ENCODE results near the gene LAMC2.
A peak's percentile ranks its signal among the peaks of the same experiment; 100 is the strongest.

Gene LAMC2

GRCh38 chr1:183234660-183235476 is 48.8 kb downstream of the LAMC2 start:
- Histone ChIP-seq H3K27me3 (ENCODE audit: insufficient read depth, poor library complexity, severe bottlenecking) (no peaks in the 10 kb centered on the region), H3K27ac (ENCODE audit: poor library complexity, severe bottlenecking) (peak overlapping the region; percentile 72), H3K4me1 (ENCODE audit: insufficient read depth, poor library complexity, severe bottlenecking) (peaks cover 46% of the 10 kb centered on the region), H3K4me3 (ENCODE audit: severe bottlenecking) (no peak overlapping the region), H3K9me3 (ENCODE audit: severe bottlenecking) (no peaks in the 10 kb centered on the region), H3K36me3 (ENCODE audit: low read depth) (peaks cover 91% of the 10 kb centered on the region)
- peak; percentile 85 for ATAC-seq (ENCODE audit: low read depth)
- TF ChIP-seq, protein P1, sequence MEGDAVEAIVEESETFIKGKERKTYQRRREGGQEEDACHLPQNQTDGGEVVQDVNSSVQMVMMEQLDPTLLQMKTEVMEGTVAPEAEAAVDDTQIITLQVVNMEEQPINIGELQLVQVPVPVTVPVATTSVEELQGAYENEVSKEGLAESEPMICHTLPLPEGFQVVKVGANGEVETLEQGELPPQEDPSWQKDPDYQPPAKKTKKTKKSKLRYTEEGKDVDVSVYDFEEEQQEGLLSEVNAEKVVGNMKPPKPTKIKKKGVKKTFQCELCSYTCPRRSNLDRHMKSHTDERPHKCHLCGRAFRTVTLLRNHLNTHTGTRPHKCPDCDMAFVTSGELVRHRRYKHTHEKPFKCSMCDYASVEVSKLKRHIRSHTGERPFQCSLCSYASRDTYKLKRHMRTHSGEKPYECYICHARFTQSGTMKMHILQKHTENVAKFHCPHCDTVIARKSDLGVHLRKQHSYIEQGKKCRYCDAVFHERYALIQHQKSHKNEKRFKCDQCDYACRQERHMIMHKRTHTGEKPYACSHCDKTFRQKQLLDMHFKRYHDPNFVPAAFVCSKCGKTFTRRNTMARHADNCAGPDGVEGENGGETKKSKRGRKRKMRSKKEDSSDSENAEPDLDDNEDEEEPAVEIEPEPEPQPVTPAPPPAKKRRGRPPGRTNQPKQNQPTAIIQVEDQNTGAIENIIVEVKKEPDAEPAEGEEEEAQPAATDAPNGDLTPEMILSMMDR (IDR thresholded peaks at IDR 0.05; ENCODE audit: poor library complexity, severe bottlenecking) = peak; percentile 42
- DNase-seq (ENCODE audit: low spot score) = peak; percentile 86

- H3K4me1 ChIP-seq (ENCODE audit: insufficient read depth, poor library complexity, severe bottlenecking) = peaks cover 40% of the 10 kb centered on the region
- no peak overlapping the region for H3K4me3 ChIP-seq (ENCODE audit: severe bottlenecking)
- H3K36me3 ChIP-seq (ENCODE audit: low read depth) = peaks cover 91% of the 10 kb centered on the region
- H3K27me3 ChIP-seq (ENCODE audit: insufficient read depth, poor library complexity, severe bottlenecking) = no peaks in the 10 kb centered on the region
- TF ChIP-seq, protein P1 (IDR thresholded peaks at IDR 0.05; ENCODE audit: poor library complexity, severe bottlenecking) = no peak
- no peaks in the 10 kb centered on the region for H3K9me3 ChIP-seq (ENCODE audit: severe bottlenecking)
- H3K27ac ChIP-seq (ENCODE audit: poor library complexity, severe bottlenecking) = peak overlapping the region; percentile 72
- ATAC-seq (ENCODE audit: low read depth) = no peak
- no peak for DNase-seq (ENCODE audit: low spot score)
These were observed 49.4 kb downstream of the LAMC2 start for GRCh38 chr1:183235503-183235902.

DNA sequence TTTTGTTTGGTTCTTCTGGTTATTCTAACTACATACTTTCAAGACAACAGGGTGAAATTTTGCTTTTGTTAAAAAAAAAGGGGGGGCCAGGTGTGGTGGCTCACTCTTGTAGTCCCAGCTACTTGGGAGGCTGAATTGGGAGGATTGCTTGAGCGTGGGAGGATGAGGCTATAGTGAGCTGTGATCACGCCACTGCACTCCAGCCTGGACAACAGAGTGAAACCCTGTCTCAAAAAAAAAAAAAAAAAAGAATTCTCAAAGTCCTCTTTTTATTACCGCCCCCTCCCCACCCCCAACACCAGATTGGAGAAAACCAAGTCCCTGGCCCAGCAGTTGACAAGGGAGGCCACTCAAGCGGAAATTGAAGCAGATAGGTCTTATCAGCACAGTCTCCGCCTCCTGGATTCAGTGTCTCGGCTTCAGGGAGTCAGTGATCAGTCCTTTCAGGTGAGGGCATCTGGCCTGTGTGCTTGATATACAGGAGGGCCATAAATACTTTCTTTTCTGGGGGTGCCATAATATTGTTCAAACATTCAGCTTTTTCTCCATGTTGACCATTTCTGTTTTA is 50.2 kb downstream of the LAMC2 start:
- H3K9me3 ChIP-seq (ENCODE audit: severe bottlenecking) = no peaks in the 10 kb centered on the region
- ATAC-seq (ENCODE audit: low read depth) (no peak), DNase-seq (ENCODE audit: low spot score) (no peak)
- H3K36me3 ChIP-seq (ENCODE audit: low read depth) = peaks cover 91% of the 10 kb centered on the region
- TF ChIP-seq, protein P1 (IDR thresholded peaks at IDR 0.05; ENCODE audit: poor library complexity, severe bottlenecking) = no peak
- no peaks in the 10 kb centered on the region for H3K27me3 ChIP-seq (ENCODE audit: insufficient read depth, poor library complexity, severe bottlenecking)
- no peak overlapping the region for H3K4me3 ChIP-seq (ENCODE audit: severe bottlenecking)
- H3K27ac ChIP-seq (ENCODE audit: poor library complexity, severe bottlenecking) = peak overlapping the region; percentile 72
- peaks cover 34% of the 10 kb centered on the region for H3K4me1 ChIP-seq (ENCODE audit: insufficient read depth, poor library complexity, severe bottlenecking)

DNA sequence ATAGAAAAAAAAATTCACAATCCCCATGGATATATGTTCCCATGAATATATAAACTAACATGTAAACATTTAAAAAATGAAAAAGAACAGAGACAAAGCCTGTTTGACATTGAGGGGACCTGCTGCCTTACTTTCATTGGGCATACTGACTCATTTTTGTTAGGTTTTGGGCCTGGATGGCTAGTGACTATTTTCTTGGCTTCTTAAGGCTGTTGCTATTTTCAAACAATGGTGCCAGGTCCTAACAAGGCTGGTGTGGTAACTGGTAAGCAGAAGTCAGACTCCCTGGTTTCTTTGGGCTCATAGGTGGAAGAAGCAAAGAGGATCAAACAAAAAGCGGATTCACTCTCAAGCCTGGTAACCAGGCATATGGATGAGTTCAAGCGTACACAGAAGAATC is 51.0 kb downstream of the LAMC2 start:
- no peak for ATAC-seq (ENCODE audit: low read depth)
- DNase-seq (ENCODE audit: low spot score) = no peak
- Histone ChIP-seq H3K9me3 (ENCODE audit: severe bottlenecking) (no peaks in the 10 kb centered on the region), H3K4me3 (ENCODE audit: severe bottlenecking) (no peak overlapping the region), H3K4me1 (ENCODE audit: insufficient read depth, poor library complexity, severe bottlenecking) (peaks cover 29% of the 10 kb centered on the region), H3K27me3 (ENCODE audit: insufficient read depth, poor library complexity, severe bottlenecking) (no peaks in the 10 kb centered on the region), H3K27ac (ENCODE audit: poor library complexity, severe bottlenecking) (peak overlapping the region; percentile 72), H3K36me3 (ENCODE audit: low read depth) (peaks cover 91% of the 10 kb centered on the region)
- TF ChIP-seq, protein P1 (IDR thresholded peaks at IDR 0.05; ENCODE audit: poor library complexity, severe bottlenecking) = no peak

DNA sequence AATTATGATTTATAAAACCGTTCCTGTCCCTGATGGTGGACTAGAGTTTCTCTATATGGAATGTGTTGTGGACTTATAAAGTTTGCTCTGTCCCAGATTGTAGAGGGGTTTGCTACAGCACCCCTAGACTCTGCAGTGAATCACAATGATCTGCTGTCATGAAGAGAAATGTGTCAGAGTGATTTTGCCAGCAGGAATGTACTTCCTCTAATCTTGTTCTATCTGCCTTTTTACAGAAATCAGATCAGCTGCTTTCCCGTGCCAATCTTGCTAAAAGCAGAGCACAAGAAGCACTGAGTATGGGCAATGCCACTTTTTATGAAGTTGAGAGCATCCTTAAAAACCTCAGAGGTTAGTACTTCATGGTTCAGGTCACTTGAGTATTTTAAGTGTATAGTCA is 52.0 kb downstream of the LAMC2 start:
- TF ChIP-seq, protein P1 (IDR thresholded peaks at IDR 0.05; ENCODE audit: poor library complexity, severe bottlenecking) = no peak
- H3K9me3 ChIP-seq (ENCODE audit: severe bottlenecking) = no peaks in the 10 kb centered on the region
- DNase-seq (ENCODE audit: low spot score) = no peak
- peak overlapping the region; percentile 72 for H3K27ac ChIP-seq (ENCODE audit: poor library complexity, severe bottlenecking)
- no peaks in the 10 kb centered on the region for H3K27me3 ChIP-seq (ENCODE audit: insufficient read depth, poor library complexity, severe bottlenecking)
- peaks cover 91% of the 10 kb centered on the region for H3K36me3 ChIP-seq (ENCODE audit: low read depth)
- ATAC-seq (ENCODE audit: low read depth) = no peak; the same call in 2 of the 3 replicates
- peaks cover 27% of the 10 kb centered on the region for H3K4me1 ChIP-seq (ENCODE audit: insufficient read depth, poor library complexity, severe bottlenecking)
- H3K4me3 ChIP-seq (ENCODE audit: severe bottlenecking) = no peak overlapping the region

Data from RWPE2 (cell line).